Measurements from ENCODE around the gene CHST11. TPM values are rescaled to one million over a fixed set of nuclear protein-coding genes. Genes with fewer than 3 reads are reported as not detected.

CHST11 gene
- total and polyA plus RNA-seq, 9 of the 15 experiments (the other 6 are each of a cell fraction or from before 2014, with no cell fraction given): 2.3 to 38.7 (median 15.0) TPM

DNA sequence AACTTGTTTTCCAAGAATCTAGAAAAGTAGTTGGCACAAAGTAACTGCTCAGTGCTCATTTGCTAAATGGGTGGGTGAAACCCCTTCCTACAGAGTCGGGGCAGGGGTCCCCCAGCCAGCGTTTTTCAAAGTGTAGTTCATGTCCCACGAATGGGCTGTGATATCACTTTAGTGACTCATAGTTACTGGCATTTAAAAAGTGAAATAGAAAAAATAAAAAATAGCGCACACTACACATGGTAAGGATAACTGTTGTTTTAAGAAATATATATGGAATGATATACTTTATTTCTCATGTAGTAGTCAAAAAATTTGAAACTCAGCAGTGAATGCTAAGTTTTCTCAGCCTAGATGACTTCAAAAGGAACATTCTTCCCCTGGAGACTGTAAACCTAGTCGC, 250.4 kb downstream of the CHST11 start (continued):
- TF ChIP-seq, protein P1, sequence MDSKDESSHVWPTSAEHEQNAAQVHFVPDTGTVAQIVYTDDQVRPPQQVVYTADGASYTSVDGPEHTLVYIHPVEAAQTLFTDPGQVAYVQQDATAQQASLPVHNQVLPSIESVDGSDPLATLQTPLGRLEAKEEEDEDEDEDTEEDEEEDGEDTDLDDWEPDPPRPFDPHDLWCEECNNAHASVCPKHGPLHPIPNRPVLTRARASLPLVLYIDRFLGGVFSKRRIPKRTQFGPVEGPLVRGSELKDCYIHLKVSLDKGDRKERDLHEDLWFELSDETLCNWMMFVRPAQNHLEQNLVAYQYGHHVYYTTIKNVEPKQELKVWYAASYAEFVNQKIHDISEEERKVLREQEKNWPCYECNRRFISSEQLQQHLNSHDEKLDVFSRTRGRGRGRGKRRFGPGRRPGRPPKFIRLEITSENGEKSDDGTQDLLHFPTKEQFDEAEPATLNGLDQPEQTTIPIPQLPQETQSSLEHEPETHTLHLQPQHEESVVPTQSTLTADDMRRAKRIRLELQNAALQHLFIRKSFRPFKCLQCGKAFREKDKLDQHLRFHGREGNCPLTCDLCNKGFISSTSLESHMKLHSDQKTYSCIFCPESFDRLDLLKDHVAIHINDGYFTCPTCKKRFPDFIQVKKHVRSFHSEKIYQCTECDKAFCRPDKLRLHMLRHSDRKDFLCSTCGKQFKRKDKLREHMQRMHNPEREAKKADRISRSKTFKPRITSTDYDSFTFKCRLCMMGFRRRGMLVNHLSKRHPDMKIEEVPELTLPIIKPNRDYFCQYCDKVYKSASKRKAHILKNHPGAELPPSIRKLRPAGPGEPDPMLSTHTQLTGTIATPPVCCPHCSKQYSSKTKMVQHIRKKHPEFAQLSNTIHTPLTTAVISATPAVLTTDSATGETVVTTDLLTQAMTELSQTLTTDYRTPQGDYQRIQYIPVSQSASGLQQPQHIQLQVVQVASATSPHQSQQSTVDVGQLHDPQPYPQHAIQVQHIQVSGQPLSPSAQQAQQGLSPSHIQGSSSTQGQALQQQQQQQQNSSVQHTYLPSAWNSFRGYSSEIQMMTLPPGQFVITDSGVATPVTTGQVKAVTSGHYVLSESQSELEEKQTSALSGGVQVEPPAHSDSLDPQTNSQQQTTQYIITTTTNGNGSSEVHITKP (IDR thresholded peaks at IDR 0.05; ENCODE audit: partially characterized antibody): no peak
- no peak for TF ChIP-seq TBL1XR1 (IDR thresholded peaks at IDR 0.05; ENCODE audit: low read length in 2 of 2)
- TF ChIP-seq THRAP3 (IDR thresholded peaks at IDR 0.05; ENCODE audit: borderline replicate concordance): no peak

DNA sequence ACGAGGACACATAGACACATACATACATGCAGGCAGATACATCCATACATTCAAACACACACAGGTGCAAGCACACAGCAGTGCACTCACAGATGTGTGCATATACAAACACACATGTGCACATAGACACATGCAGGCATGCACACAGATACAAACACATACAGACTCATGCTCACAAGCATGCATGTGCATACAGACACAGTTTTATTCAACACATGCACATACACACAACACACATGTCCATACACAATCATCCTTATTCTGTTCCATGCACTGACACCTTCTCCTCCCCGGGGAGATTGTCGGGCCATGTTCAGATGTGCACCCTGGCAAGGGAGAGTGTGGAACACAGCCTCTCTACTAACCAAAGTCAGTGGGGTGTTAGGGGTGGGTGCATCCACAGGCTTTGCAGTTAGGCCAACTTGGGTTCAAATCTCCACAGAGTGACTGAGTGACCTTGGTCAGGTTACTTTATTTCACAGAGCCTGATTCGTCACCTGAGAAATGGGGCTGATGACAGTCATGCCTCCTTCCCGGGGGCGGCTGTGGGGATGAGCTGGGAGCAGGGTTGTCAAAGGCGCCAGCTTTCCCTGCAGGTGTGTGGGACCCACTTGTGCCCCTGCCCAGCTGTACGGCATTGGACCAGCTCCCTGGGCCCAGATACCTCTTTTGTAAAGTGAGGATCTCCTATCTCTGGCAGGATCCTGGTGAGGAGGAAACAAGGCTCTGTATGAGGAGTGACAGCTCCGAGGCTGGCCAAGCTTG, 251.2 kb downstream of the CHST11 start:
- FAIRE-seq: no peak
- in situ Hi-C loops (cut with MboI): no loop called here
- no peak for ATAC-seq

More for the DNA sequence above, 251.2 kb downstream of the CHST11 start:
- 89% methylated on average over 9 of the region's 9 CpGs for WGBS (ENCODE audit: insufficient coverage, low coverage, missing lambda C conversion rate)
- no peaks in the 10 kb centered on the region for H3K9me3 ChIP-seq (replicated peaks; ENCODE audit: control insufficient read depth, insufficient read depth, low read depth, low read length)
- intact Hi-C loops (cut with micrococcal nuclease): no loop called here
- no peaks in the 10 kb centered on the region for H3K27me3 ChIP-seq (ENCODE audit: control insufficient read depth in 2 of 2, insufficient read depth in 2 of 2, low read length in 2 of 2)
- no peak overlapping the region for H3K4me2 ChIP-seq (ENCODE audit: insufficient read depth, low read length)
- DNase-seq (ENCODE audit: extremely low read depth in 1 of 4, low spot score in 3 of 4): no peak
- peaks cover 4% of the 10 kb centered on the region; the same call in 1 of the 2 replicates for H4K20me1 ChIP-seq (replicated peaks; ENCODE audit: control insufficient read depth, insufficient read depth, low read length)
- 0 out of 4 replicates have a peak overlapping the region, but pooled peaks of 1 of the 2 experiments have one; percentile 46 for H3K9ac ChIP-seq (ENCODE audit: insufficient read depth in 1 of 2, low read depth in 2 of 2, low read length in 2 of 2)
- H3K27ac ChIP-seq (ENCODE audit: extremely low read depth, low read depth, low read length): no peak overlapping the region
- BruUV-seq (replicated peaks): no TSS peak
- H3K79me2 ChIP-seq (ENCODE audit: control insufficient read depth, insufficient read depth, low read length): no peaks in the 10 kb centered on the region; the same call in 2 of the 3 replicates
- ChIA-PET POLR2A (no interaction called here), CTCF (ENCODE audit: low intra/inter-chr PET ratio) (no interaction called here)
- no peak for TF ChIP-seq RBFOX2 (IDR thresholded peaks at IDR 0.05; ENCODE audit: low read depth, low read length)
- TF ChIP-seq SREBF1 (IDR thresholded peaks at IDR 0.05; ENCODE audit: borderline replicate concordance, low read depth, low read length): no peak
- no peak for TF ChIP-seq CAMTA2 (CRISPR knock-in tag; conservative IDR thresholded peaks at IDR 0.05)
- TF ChIP-seq ATF3 (IDR thresholded peaks at IDR 0.05): no peak
- TF ChIP-seq ATF3 (CRISPR knock-in tag; conservative IDR thresholded peaks at IDR 0.05): no peak
- TF ChIP-seq NCOA4 (IDR thresholded peaks at IDR 0.05; ENCODE audit: partially characterized antibody): no peak
- TF ChIP-seq ZBTB43 (CRISPR knock-in tag; IDR thresholded peaks at IDR 0.05): no peak
- no peak overlapping the region for H2AFZ ChIP-seq (ENCODE audit: low read depth, low read length)
- no peaks in the 10 kb centered on the region for H3K9me1 ChIP-seq (ENCODE audit: control insufficient read depth, insufficient read depth, low read length)
- 0 out of 3 replicates have a peak, but pooled peaks cover 4% of the 10 kb centered on the region for H3K36me3 ChIP-seq (ENCODE audit: control insufficient read depth, insufficient read depth, low read length)
- H3K4me3 ChIP-seq: no peak overlapping the region
- peaks cover 0 to 7% of the 10 kb centered on the region in 2 experiments; a peak in 2 of 5 replicates for H3K4me1 ChIP-seq (replicated peaks in 1 of 2; ENCODE audit: control insufficient read depth in 2 of 2, insufficient read depth in 2 of 2, low read length in 2 of 2)
